HG02571 (cell line): ENCODE results near the gene AGPAT1.

Source experiments
- ATAC-seq: cut with Tn5 transposase; IDR thresholded peaks from one replicate; pipeline ENCODE4 v1.9.1; 2021; ENCODE audit warnings: mild to moderate bottlenecking, moderate library complexity; ENCODE audit not compliant: unreplicated experiment

Gene AGPAT1

DNA sequence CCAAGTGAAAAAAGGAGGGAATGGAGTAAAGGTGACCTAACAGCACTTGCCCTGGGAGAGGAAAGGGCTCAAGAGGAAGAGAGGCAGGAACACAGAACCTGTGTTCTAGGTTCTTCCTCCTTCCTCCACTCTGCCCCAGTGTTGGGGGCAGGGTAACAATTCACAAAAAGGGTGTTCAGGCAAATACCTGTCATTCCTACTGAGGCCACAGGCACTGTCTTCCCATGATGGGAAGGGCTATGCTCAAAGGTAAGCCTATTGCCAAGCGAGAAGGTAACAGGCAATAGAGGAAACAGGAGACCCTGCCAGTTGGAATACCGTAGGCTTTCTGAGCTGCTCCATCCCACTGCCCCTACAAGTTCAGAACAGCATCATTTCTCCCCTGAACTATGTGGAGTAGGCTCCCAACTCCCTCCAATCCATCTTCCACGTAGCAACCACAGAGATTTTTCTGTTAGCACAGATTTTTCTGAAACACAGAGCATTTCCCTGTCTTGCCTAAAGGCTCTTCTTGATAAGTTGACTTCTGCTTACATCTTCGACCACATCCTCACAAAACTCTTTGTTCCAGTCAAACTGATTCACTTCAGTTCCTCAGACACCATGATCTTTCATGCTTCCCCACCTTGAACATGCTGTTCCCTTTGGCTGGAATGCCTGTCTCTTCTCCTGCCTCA is 2.7 kb downstream of the AGPAT1 start:
- ATAC-seq = no peak

DNA sequence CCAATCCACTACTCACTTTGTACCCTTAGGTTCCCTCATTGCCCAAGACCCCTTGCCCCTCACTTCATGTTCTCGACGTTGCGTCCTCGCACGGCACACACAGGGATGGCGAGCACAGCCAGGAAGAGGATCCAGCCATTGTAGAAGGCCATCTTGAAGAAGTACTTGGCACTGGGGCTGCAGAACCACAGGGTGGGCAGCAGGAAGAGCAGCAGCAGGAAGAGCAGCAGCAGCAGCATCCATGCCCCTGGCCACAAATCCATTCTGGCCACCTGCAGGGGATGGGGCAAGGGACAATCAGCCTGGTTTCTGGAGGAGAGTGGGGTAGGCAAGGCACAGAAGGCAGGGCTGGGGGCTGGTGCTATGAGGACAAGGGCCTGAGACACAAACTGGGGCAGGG is 4.7 kb downstream of the AGPAT1 start:
- ATAC-seq = no peak

DNA sequence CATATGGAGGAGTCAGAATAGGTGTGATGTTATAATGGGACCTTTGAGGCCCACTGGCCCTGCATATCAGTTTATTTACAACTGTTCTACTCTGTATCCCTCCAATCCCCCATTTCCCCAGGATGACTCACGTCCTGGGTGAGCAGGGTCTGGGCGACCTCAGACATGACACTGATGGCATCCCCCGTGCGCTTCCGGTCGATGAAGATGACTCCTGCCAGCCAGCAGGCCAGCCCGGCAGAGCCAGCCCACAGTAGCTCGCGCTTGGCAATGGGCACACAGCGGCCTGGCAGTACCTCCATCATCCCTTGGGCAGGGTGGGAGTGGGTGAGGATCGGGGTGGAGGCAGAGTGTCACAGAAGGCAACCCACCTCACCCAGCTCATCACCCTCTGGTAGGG is 5.6 kb downstream of the AGPAT1 start:
- ATAC-seq = no peak

- no peak for ATAC-seq
Measured at GRCh38 chr6:32168807-32169591, 6.9 kb downstream of the AGPAT1 start.

DNA sequence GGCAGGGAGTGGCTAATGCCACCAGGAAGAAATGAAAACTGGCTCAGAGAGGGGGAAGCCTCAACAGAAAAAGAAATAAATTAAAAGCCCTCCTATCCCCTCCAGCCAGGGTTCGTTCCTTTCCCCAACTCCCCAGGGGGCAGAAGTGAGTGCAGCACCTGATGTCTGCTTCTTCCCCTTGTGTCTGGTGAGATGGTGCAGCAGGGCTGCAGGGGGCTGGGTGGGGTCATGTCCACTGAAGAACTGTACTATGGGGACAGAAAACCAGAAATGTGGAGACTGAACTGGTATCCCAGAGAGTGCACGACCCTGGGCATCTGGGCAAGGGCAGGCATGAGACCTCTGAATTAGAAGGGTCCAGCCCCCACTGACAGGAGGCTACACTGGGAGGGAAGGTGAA is 7.5 kb downstream of the AGPAT1 start:
- no peak for ATAC-seq

- no peak for ATAC-seq
Measured at GRCh38 chr6:32167761-32168262, 8.1 kb downstream of the AGPAT1 start.

DNA sequence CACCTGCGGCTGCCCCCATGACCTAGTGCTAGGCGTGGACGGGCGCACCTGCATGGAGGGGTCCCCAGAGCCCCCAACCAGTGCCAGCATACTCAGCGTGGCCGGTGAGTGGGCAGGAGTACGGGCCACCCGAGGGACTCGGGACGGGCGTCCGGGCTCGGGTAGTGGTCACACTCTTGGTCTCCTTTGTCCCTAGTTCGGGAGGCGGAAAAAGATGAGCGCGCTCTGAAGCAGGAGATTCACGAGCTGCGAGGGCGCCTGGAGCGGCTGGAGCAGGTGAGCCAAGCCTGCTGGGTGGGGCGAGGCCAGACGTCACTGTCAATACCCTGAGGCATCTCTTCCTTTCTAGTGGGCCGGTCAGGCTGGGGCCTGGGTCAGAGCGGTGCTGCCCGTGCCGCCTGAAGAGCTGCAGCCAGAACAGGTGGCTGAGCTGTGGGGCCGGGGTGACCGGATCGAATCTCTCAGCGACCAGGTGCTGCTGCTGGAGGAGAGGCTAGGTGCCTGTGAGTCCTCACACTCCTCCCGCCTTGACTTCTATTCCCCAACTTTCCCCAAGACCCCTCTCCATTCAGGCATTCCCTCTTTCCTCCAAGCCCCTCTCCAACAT is 8.6 kb downstream of the AGPAT1 start:
- ATAC-seq = no peak

DNA sequence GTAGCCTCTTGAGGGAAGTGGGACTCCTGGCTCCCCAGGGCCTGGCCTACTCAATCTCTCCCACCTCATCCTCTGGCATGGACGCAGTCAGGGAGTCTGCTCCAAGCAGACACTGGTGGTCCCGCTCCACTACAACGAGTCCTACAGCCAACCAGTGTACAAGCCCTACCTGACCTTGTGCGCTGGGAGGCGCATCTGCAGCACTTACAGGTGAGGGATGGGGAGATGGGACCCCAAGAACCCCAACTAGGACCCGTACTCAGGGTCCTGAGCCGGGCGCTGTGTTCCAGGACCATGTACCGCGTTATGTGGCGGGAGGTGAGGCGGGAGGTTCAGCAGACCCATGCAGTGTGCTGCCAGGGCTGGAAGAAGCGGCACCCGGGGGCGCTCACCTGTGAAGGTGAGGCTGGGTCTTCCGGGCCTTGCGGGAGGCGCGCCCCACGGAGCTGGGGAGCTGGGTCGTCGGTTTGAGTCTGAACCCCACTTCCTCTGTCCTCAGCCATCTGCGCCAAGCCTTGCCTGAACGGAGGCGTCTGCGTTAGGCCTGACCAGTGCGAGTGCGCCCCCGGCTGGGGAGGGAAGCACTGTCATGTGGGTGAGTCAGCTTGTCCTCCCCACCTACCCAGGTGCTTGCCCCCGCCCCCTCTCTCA is 9.3 kb downstream of the AGPAT1 start:
- ATAC-seq = no peak

DNA sequence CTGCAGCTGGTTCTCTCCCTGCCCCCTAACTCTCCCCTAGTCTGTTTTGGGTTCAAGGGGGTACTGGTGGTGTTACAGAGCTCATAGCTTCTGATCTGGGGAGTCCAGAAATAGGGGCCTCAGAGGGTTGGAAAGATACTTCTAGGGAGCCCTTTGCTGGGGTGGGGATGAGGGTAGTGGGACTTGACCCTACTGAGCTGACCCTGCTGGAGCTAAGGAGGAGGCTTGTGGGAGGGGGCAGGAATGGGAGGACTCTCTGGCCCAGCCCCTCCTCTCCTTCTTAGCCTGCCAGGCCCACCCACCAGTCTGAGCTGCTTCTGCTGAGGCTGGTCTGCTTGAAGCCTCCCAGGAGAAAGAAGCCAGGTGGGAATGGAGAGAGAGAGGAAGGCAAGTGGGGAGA is 11.6 kb downstream of the AGPAT1 start, which contains the start of gene EGFL8:
EGFL8 (plus strand) TSS at position 301 of the 400 bp plus-strand sequence. CDS start 1,571 bp downstream, outside the sequence.
- no peak for ATAC-seq

GRCh38 chr6:32163559-32164258 is 12.2 kb downstream of the AGPAT1 start:
- ATAC-seq = no peak

GRCh38 chr6:32158052-32158451 is 17.8 kb downstream of the AGPAT1 start:
- no peak for ATAC-seq

GRCh38 chr6:32156891-32157290 is 19.0 kb downstream of the AGPAT1 start:
- no peak for ATAC-seq

DNA sequence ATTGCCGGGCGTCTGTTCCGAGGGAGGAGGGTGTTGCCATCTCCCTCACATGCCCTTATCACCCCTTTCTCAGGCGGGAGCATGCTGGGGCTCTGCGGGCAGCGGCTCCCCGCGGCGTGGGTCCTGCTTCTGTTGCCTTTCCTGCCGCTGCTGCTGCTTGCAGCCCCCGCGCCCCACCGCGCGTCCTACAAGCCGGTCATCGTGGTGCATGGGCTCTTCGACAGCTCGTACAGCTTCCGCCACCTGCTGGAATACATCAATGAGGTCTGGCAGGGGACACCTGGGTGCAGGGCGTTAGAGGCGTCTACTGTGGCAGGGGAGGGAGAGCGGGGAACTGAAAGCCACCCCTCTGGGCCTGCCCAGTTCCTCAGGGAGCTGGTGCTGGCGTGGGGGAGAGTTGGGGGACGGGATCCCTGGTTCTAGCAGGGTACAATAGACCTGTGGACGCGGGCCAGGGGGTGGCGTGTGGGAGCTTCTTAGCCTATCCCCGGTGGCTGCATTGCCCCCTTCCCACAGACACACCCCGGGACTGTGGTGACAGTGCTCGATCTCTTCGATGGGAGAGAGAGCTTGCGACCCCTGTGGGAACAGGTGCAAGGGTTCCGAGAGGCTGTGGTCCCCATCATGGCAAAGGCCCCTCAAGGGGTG is 21.2 kb downstream of the AGPAT1 start:
- ATAC-seq = peak; percentile 50

- ATAC-seq = peak; percentile 33
Measured at GRCh38 chr6:32153564-32154513, 22.0 kb downstream of the AGPAT1 start, which contains the start of gene PPT2. Gene PPT2, plus strand, starts transcription at chr6:32154141. Its CDS starts 454 bp downstream, at chr6:32154595.

- no peak for ATAC-seq
Measured at GRCh38 chr6:32152769-32153563, 22.9 kb downstream of the AGPAT1 start.

DNA sequence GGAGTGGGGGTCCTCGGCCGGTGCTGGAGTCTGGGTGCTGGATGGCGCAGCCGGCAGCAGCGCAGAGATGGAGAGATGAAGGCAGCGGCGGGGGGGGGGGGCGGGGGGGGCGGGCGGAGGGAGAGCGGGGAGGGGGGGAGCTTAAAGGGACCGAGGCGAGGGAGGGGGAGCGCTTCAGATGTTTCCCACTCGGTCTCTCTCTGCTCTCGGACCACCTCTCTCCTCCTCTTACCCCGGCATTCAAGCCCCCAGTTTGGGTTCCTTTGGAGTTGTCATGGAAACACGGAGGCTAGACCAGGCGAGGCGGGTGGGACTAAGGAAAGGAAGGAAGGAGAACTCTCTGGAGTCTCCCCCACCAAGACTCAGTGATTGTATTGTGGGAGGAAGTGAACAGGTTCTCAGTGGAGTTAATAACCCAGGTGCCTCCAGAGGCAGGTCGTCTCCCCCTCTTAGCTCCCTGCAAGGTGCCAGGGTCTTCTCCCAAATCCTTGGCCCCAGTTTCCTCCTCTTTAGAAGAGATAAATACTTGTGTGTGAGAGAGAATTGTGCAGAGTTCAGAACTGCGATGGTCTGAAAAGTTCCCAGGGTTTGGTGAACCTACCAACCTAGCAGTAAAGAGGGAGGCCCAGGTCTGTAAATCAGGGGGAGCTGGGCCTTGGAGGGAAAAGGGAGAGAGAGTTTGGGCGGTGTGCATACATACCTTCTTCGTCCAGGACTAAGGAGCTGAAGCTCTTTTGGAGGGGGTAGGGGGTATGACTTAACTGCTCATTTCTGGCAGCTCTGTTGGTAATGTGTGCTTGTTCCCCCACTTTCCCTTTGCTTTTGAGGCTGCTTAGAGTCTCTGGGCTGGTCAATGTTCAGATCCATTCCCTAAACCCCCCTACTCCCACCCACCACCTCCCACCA is 23.8 kb downstream of the AGPAT1 start, which contains the start of gene PRRT1:
PRRT1 (minus strand) TSS at position 77 of the 906 bp plus-strand sequence. CDS start 112 bp downstream, outside the sequence.
- no peak for ATAC-seq
